CD4-positive, CD25-positive, alpha-beta regulatory T cell (primary cell): ENCODE measurements around the gene TMEM176B. TPM values are rescaled to one million over a fixed set of nuclear protein-coding genes. Genes with fewer than 3 reads are reported as not detected.
A peak's percentile ranks its signal among the peaks of the same experiment; 100 is the strongest.
"Not testable (repeated sequence)": the region's sequence is repeated elsewhere in the genome, so short reads cannot be mapped to it uniquely, and the experiment has no call there.

Experiments
- ATAC-seq, 2 donors: fragments of 150-1000 bp; cut with Tn5 transposase; one replicate each; pipeline ENCODE4 v1.10.0; 2021; ENCODE audit warnings: low read depth in 2 of 2, moderate number of reproducible peaks in 2 of 2, moderate library complexity in 1 of 2
- DNase-seq, 3 donors: peaks; one replicate each; pipeline versions ENCODE4 v3.0.0 to v3.0.0-alpha.2; 2012 to 2022; ENCODE audit warnings: mixed read lengths in 1 of 3
- H3K27ac ChIP-seq: one replicate; pipeline ENCODE4 v1.7.0; 2013; ENCODE audit warnings: mild to moderate bottlenecking, low read length; ENCODE audit not compliant: insufficient read depth, poor library complexity, severe bottlenecking
- H3K27me3 ChIP-seq: one replicate; pipeline ENCODE4 v1.7.0; 2013; ENCODE audit warnings: low read length; ENCODE audit not compliant: control insufficient read depth, insufficient read depth
- H3K36me3 ChIP-seq: one replicate; pipeline ENCODE4 v1.7.0; 2013; ENCODE audit warnings: mild to moderate bottlenecking, low read length, moderate library complexity; ENCODE audit not compliant: control insufficient read depth, insufficient read depth
- H3K4me1 ChIP-seq: 2 replicates; pipeline ENCODE4 v1.7.0; 2013; ENCODE audit warnings: mild to moderate bottlenecking, low read length; ENCODE audit not compliant: insufficient read depth, control insufficient read depth, poor library complexity, severe bottlenecking
- H3K4me3 ChIP-seq: one replicate; pipeline ENCODE4 v1.7.0; 2013; ENCODE audit warnings: low read depth, mild to moderate bottlenecking, low read length, moderate library complexity
- H3K9me3 ChIP-seq, 2 experiments: 1 replicate in 1 of 2; 2 replicates in 1 of 2; pipeline ENCODE4 v1.7.0; 2013; ENCODE audit warnings: low read length in 2 of 2, mild to moderate bottlenecking in 1 of 2, moderate library complexity in 1 of 2; ENCODE audit not compliant: control insufficient read depth in 2 of 2
- H3K27ac Mint-ChIP-seq, 3 donors: one replicate each; pipeline ENCODE4 v1.8.0; 2020 to 2022; ENCODE audit warnings: mild to moderate bottlenecking in 3 of 3, mixed read lengths in 3 of 3, moderate library complexity in 2 of 3
- H3K27me3 Mint-ChIP-seq: one replicate; pipeline ENCODE4 v1.8.0; 2022; ENCODE audit warnings: mild to moderate bottlenecking, mixed read lengths
- H3K36me3 Mint-ChIP-seq: one replicate; pipeline ENCODE4 v1.8.0; 2020; ENCODE audit warnings: mixed read lengths
- H3K4me1 Mint-ChIP-seq, 4 donors: one replicate each; pipeline ENCODE4 v1.8.0; 2020 to 2022; ENCODE audit warnings: mixed read lengths in 4 of 4, mild to moderate bottlenecking in 1 of 4
- H3K4me3 Mint-ChIP-seq, 4 donors: one replicate each; pipeline ENCODE4 v1.8.0; 2020 to 2022; ENCODE audit warnings: mild to moderate bottlenecking in 4 of 4, mixed read lengths in 4 of 4, moderate library complexity in 3 of 4
- H3K9me3 Mint-ChIP-seq, 7 donors: one replicate each; pipeline ENCODE4 v1.8.0; 2020 to 2022; ENCODE audit warnings: mixed read lengths in 7 of 7, mild to moderate bottlenecking in 3 of 7, moderate library complexity in 2 of 7
- polyA plus RNA-seq, 4 donors: library from polyadenylated mRNA; unstranded; fragments of 300-500 nt; fragmentation: Illumina TruSeq; gene quantifications; one replicate each; pipeline ENCODE4 v1.2.3, GENCODE V29; 2021
- total RNA-seq: library from RNA; stranded (reverse); gene quantifications from one replicate; pipeline ENCODE4 v1.2.3, GENCODE V29; 2022

The TMEM176B gene
- total and polyA plus RNA-seq, 5 donors from 2014 or later, result 0.21 to 1.0 (median 0.33) TPM; not detected in 2

- not testable (repeated sequence) for H3K27ac ChIP-seq, ATAC-seq, H3K4me3 ChIP-seq, H3K4me1 ChIP-seq, H3K9me3 ChIP-seq, H3K27ac Mint-ChIP-seq, DNase-seq, H3K36me3 ChIP-seq, H3K4me1 Mint-ChIP-seq, H3K4me3 Mint-ChIP-seq, H3K36me3 Mint-ChIP-seq, H3K27me3 ChIP-seq
- Mint-ChIP-seq H3K9me3 (peaks cover 0 to 19% (median 4%) of the 10 kb centered on the region in 7 donors), H3K27me3 (peaks cover 29% of the 10 kb centered on the region)
Measured at GRCh38 chr7:150774131-150774530, 26.0 kb downstream of the TMEM176B start.

GRCh38 chr7:150769768-150770167, 30.4 kb downstream of the TMEM176B start:
- H3K4me1 ChIP-seq, result no peaks in the 10 kb centered on the region
- H3K27ac ChIP-seq, result no peak overlapping the region
- peaks cover 2% of the 10 kb centered on the region for H3K27me3 ChIP-seq
- Mint-ChIP-seq H3K27ac (no peak overlapping the region), H3K4me3 (no peak overlapping the region), H3K4me1 (no peaks in the 10 kb centered on the region), H3K36me3 (no peaks in the 10 kb centered on the region), H3K27me3 (peaks cover 37% of the 10 kb centered on the region), H3K9me3 (peaks cover 0 to 17% (median 3%) of the 10 kb centered on the region in 7 donors)
- H3K36me3 ChIP-seq, result no peaks in the 10 kb centered on the region
- no peak for ATAC-seq
- DNase-seq, result no peak
- H3K9me3 ChIP-seq, result peaks cover 0 to 7% of the 10 kb centered on the region in 2 experiments
- H3K4me3 ChIP-seq, result no peak overlapping the region

- Mint-ChIP-seq H3K27me3 (peaks cover 51% of the 10 kb centered on the region), H3K36me3 (peaks cover 3% of the 10 kb centered on the region), H3K4me3 (no peak overlapping the region), H3K9me3 (peaks cover 0 to 6% (median 0%) of the 10 kb centered on the region in 7 donors), H3K27ac (no peak overlapping the region), H3K4me1 (no peaks in the 10 kb centered on the region)
- Histone ChIP-seq H3K4me3 (no peak overlapping the region), H3K36me3 (no peaks in the 10 kb centered on the region), H3K27me3 (peaks cover 2% of the 10 kb centered on the region), H3K9me3 (no peaks in the 10 kb centered on the region), H3K4me1 (no peaks in the 10 kb centered on the region), H3K27ac (no peak overlapping the region)
- DNase-seq (no peak), ATAC-seq (no peak)
Measured at GRCh38 chr7:150766334-150766709, 33.8 kb downstream of the TMEM176B start.

GRCh38 chr7:150759479-150759878, 40.7 kb downstream of the TMEM176B start:
- DNase-seq (no peak), ATAC-seq (no peak)
- Mint-ChIP-seq H3K27me3 (peaks cover 29% of the 10 kb centered on the region), H3K9me3 (peaks cover 0 to 13% (median 0%) of the 10 kb centered on the region in 7 donors), H3K36me3 (peaks cover 5% of the 10 kb centered on the region), H3K4me1 (peaks cover 6 to 28% (median 24%) of the 10 kb centered on the region in 4 donors), H3K27ac (no peak overlapping the region), H3K4me3 (no peak overlapping the region)
- H3K27me3 ChIP-seq, result no peaks in the 10 kb centered on the region
- H3K4me3 ChIP-seq, result no peak overlapping the region
- H3K4me1 ChIP-seq, result peaks cover 19% of the 10 kb centered on the region
- no peak overlapping the region for H3K27ac ChIP-seq
- no peaks in the 10 kb centered on the region for H3K36me3 ChIP-seq
- H3K9me3 ChIP-seq, result peaks cover 0 to 1% of the 10 kb centered on the region in 2 experiments

GRCh38 chr7:150756858-150757257, 43.3 kb downstream of the TMEM176B start:
- peak overlapping the region; percentile 33 for H3K4me3 ChIP-seq
- H3K4me3 Mint-ChIP-seq, result peak overlapping the region; percentile 27 to 87 (median 80)
- peaks cover 5% of the 10 kb centered on the region for H3K36me3 Mint-ChIP-seq
- H3K27ac Mint-ChIP-seq, result peak overlapping the region; percentile 90 to 97 (median 92)
- ATAC-seq (peak; percentile 29 to 48), DNase-seq (peak in 2 of 3 donors; percentile 70 to 81)
- H3K9me3 Mint-ChIP-seq, result peaks cover 0 to 12% (median 0%) of the 10 kb centered on the region in 7 donors
- H3K4me1 ChIP-seq, result peaks cover 32% of the 10 kb centered on the region
- peaks cover 9% of the 10 kb centered on the region for H3K27me3 Mint-ChIP-seq
- peak overlapping the region; percentile 69 for H3K27ac ChIP-seq
- no peaks in the 10 kb centered on the region for H3K27me3 ChIP-seq
- peaks cover 0 to 1% of the 10 kb centered on the region in 2 experiments for H3K9me3 ChIP-seq
- H3K4me1 Mint-ChIP-seq, result peaks cover 6 to 48% (median 40%) of the 10 kb centered on the region in 4 donors
- H3K36me3 ChIP-seq, result no peaks in the 10 kb centered on the region

GRCh38 chr7:150756166-150756565, 44.0 kb downstream of the TMEM176B start:
- peak overlapping the region; percentile 69 for H3K27ac ChIP-seq
- peaks cover 34% of the 10 kb centered on the region for H3K4me1 ChIP-seq
- peaks cover 4% of the 10 kb centered on the region for H3K27me3 Mint-ChIP-seq
- H3K27ac Mint-ChIP-seq, result peak overlapping the region; percentile 90 to 97 (median 92)
- H3K36me3 ChIP-seq, result no peaks in the 10 kb centered on the region
- ATAC-seq, result no peak
- H3K9me3 ChIP-seq, result peaks cover 0 to 1% of the 10 kb centered on the region in 2 experiments
- peaks cover 6 to 51% (median 41%) of the 10 kb centered on the region in 4 donors for H3K4me1 Mint-ChIP-seq
- peak overlapping the region; percentile 65 for H3K4me3 ChIP-seq
- H3K36me3 Mint-ChIP-seq, result no peaks in the 10 kb centered on the region
- DNase-seq, result no peak
- peaks cover 0 to 5% (median 0%) of the 10 kb centered on the region in 7 donors for H3K9me3 Mint-ChIP-seq
- H3K27me3 ChIP-seq, result no peaks in the 10 kb centered on the region
- H3K4me3 Mint-ChIP-seq, result peak overlapping the region; percentile 27 to 87 (median 80)

GRCh38 chr7:150755473-150756099, 44.6 kb downstream of the TMEM176B start:
- DNase-seq (peak; percentile 39 to 87 (median 59)), ATAC-seq (peak; percentile 78 to 84)
- H3K4me1 ChIP-seq, result peaks cover 34% of the 10 kb centered on the region
- peaks cover 4% of the 10 kb centered on the region for H3K27me3 Mint-ChIP-seq
- H3K9me3 ChIP-seq, result no peaks in the 10 kb centered on the region
- no peaks in the 10 kb centered on the region for H3K36me3 Mint-ChIP-seq
- peak overlapping the region; percentile 90 to 97 (median 92) for H3K27ac Mint-ChIP-seq
- peak overlapping the region; percentile 60 to 87 (median 80) for H3K4me3 Mint-ChIP-seq
- H3K27me3 ChIP-seq, result no peaks in the 10 kb centered on the region
- H3K4me1 Mint-ChIP-seq, result peaks cover 6 to 55% (median 44%) of the 10 kb centered on the region in 4 donors
- peak overlapping the region; percentile 65 for H3K4me3 ChIP-seq
- H3K27ac ChIP-seq, result peak overlapping the region; percentile 69
- H3K36me3 ChIP-seq, result no peaks in the 10 kb centered on the region
- peaks cover 0 to 5% (median 0%) of the 10 kb centered on the region in 7 donors for H3K9me3 Mint-ChIP-seq
